ENCODE data around the gene COL1A1. TPM values are rescaled to one million over a fixed set of nuclear protein-coding genes. Genes with fewer than 3 reads are reported as not detected.

The COL1A1 gene
- total RNA-seq, 1 experiment from 2014 or later, result 104 TPM

DNA sequence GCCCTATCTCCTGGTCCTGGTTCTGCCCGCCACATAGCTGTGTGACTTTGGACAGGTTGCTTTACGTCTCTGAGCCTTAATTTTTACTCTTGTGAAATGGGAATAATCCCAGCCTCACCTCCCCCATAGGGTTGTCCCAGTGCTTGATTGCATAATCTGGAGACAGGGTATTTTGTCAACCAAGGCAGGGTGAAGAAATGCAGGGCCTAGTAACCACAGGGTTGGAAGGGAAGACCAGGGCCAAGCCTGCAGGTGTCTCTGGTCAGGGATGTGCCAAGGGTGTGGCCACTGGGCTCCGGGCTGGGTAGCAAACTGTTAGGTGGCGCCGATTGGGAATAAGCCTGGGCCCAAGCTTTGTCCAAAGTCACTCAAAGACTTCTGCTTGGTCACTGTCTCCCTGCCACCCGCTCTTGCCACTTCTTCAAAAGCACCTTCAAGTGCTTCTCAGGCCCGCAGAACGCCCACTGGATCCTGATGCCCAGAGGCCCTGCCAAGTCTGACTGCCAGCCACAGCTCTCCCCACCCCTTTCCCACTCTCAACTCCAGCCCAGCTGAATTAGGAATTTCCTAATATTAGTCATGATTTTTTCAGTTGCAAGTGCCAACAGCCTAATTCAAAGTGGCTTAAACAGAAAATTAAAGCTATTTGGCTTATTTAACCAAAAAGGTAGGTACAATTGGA is 20.6 kb upstream of the COL1A1 start:
- H3K9me3 ChIP-seq (ENCODE audit: control insufficient read depth, low read depth, low read length), result peaks cover 8% of the 10 kb centered on the region
- Mint-ChIP-seq H3K4me3 (no peak overlapping the region), H3K36me3 (ENCODE audit: insufficient read depth in 1 of 3, low read depth in 3 of 3) (peaks cover 8 to 19% (median 13%) of the 10 kb centered on the region in 3 experiments; a peak in 6 of 7 replicates), H3K4me1 (peaks cover 26 to 32% of the 10 kb centered on the region in 2 experiments), H3K27me3 (ENCODE audit: low read depth) (peaks cover 6% of the 10 kb centered on the region), H3K27ac (no peak overlapping the region), H3K9me3 (peaks cover 24 to 25% of the 10 kb centered on the region in 2 experiments)
- no peak for DNase-seq
- no peak overlapping the region for H3K56ac ChIP-seq (ENCODE audit: insufficient read length, low read depth, low read length)
- H3K79me1 ChIP-seq (ENCODE audit: insufficient read depth, low read depth, low read length, poor library complexity, severe bottlenecking), result no peaks in the 10 kb centered on the region
- H2AFZ ChIP-seq (ENCODE audit: low read length), result no peak overlapping the region
- no peak overlapping the region for H3K18ac ChIP-seq (ENCODE audit: insufficient read length, low read depth, low read length)
- no peak overlapping the region for H2BK20ac ChIP-seq (ENCODE audit: low read depth, low read length, poor library complexity, severe bottlenecking)
- no peaks in the 10 kb centered on the region for H3K79me2 ChIP-seq (ENCODE audit: insufficient read depth, low read length)
- H3K27me3 ChIP-seq (ENCODE audit: insufficient read depth, low read length), result no peaks in the 10 kb centered on the region
- TF ChIP-seq, protein P1, sequence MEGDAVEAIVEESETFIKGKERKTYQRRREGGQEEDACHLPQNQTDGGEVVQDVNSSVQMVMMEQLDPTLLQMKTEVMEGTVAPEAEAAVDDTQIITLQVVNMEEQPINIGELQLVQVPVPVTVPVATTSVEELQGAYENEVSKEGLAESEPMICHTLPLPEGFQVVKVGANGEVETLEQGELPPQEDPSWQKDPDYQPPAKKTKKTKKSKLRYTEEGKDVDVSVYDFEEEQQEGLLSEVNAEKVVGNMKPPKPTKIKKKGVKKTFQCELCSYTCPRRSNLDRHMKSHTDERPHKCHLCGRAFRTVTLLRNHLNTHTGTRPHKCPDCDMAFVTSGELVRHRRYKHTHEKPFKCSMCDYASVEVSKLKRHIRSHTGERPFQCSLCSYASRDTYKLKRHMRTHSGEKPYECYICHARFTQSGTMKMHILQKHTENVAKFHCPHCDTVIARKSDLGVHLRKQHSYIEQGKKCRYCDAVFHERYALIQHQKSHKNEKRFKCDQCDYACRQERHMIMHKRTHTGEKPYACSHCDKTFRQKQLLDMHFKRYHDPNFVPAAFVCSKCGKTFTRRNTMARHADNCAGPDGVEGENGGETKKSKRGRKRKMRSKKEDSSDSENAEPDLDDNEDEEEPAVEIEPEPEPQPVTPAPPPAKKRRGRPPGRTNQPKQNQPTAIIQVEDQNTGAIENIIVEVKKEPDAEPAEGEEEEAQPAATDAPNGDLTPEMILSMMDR (conservative IDR thresholded peaks at IDR 0.05), result no peak
- H3K4me1 ChIP-seq (ENCODE audit: insufficient read depth, low read length), result no peaks in the 10 kb centered on the region
- WGBS (ENCODE audit: extremely low coverage, insufficient read length, low lambda C conversion rate), result no CpG with 5 or more reads among the region's 8 CpGs
- no peak overlapping the region for H3K23ac ChIP-seq (ENCODE audit: insufficient read length, low read depth, low read length)
- no peak overlapping the region for H2AK5ac ChIP-seq (ENCODE audit: insufficient read length, low read length)
- no peak overlapping the region for H3K4ac ChIP-seq (ENCODE audit: low read depth, low read length)
- H3K4me2 ChIP-seq (ENCODE audit: insufficient read depth, insufficient read length, low read length), result no peak overlapping the region
- H4K20me1 ChIP-seq (ENCODE audit: control insufficient read depth, insufficient read depth, insufficient read length), result no peaks in the 10 kb centered on the region
- no peak overlapping the region for H3T11ph ChIP-seq (ENCODE audit: low read length)
- H3K14ac ChIP-seq (ENCODE audit: insufficient read depth, low read length), result no peak overlapping the region
- H4K8ac ChIP-seq (replicated peaks; ENCODE audit: insufficient read length, low read depth, low read length), result no peak overlapping the region
- no peaks in the 10 kb centered on the region for H3K23me2 ChIP-seq (ENCODE audit: insufficient read length, low read depth, low read length, poor library complexity, severe bottlenecking)
- no peak overlapping the region for H2BK15ac ChIP-seq (ENCODE audit: low read depth, low read length)
- H2BK12ac ChIP-seq (ENCODE audit: insufficient read length, low read depth, low read length), result no peak overlapping the region
- no peak overlapping the region for H4K5ac ChIP-seq (ENCODE audit: insufficient read length, low read depth, low read length)
- H2BK5ac ChIP-seq (ENCODE audit: insufficient read length, low read length), result no peak overlapping the region
- H4K91ac ChIP-seq (ENCODE audit: insufficient read length, low read depth, low read length), result no peak overlapping the region
- H3K9ac ChIP-seq (ENCODE audit: extremely low read depth, insufficient read length, low read length), result no peak overlapping the region
- no peak overlapping the region for H3K27ac ChIP-seq (ENCODE audit: insufficient read length, low read depth, low read length)
- H2BK120ac ChIP-seq (ENCODE audit: low read depth, low read length, poor library complexity, severe bottlenecking), result no peak overlapping the region

All from H9 (cell line).